Measurements from ENCODE around the gene DENND11.

- TF ChIP-seq POLR2AphosphoS2 (conservative IDR thresholded peaks at IDR 0.05; ENCODE audit: low read length) (no peak), EP300 (IDR thresholded peaks at IDR 0.05) (no peak), ZC3H11A (IDR thresholded peaks at IDR 0.05) (no peak), POLR2A (IDR thresholded peaks at IDR 0.05; ENCODE audit: low read length) (no peak), USF2 (IDR thresholded peaks at IDR 0.05) (no peak), ESRRA (IDR thresholded peaks at IDR 0.05; ENCODE audit: borderline replicate concordance, low read length) (no peak), BHLHE40 (IDR thresholded peaks at IDR 0.05; ENCODE audit: low read depth, low read length) (no peak), TP53 (CRISPR knock-in tag; IDR thresholded peaks at IDR 0.05) (no peak), MAX (IDR thresholded peaks at IDR 0.05) (0 out of 2 replicates have a peak, but pooled peaks have one; percentile 18), CEBPB (IDR thresholded peaks at IDR 0.05) (no peak), RAD21 (conservative IDR thresholded peaks at IDR 0.05 in 1 of 2, IDR thresholded peaks at IDR 0.05 in 1 of 2) (no peak), KDM1A (IDR thresholded peaks at IDR 0.05; ENCODE audit: low read depth) (no peak)
- TF ChIP-seq, protein P1, sequence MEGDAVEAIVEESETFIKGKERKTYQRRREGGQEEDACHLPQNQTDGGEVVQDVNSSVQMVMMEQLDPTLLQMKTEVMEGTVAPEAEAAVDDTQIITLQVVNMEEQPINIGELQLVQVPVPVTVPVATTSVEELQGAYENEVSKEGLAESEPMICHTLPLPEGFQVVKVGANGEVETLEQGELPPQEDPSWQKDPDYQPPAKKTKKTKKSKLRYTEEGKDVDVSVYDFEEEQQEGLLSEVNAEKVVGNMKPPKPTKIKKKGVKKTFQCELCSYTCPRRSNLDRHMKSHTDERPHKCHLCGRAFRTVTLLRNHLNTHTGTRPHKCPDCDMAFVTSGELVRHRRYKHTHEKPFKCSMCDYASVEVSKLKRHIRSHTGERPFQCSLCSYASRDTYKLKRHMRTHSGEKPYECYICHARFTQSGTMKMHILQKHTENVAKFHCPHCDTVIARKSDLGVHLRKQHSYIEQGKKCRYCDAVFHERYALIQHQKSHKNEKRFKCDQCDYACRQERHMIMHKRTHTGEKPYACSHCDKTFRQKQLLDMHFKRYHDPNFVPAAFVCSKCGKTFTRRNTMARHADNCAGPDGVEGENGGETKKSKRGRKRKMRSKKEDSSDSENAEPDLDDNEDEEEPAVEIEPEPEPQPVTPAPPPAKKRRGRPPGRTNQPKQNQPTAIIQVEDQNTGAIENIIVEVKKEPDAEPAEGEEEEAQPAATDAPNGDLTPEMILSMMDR (IDR thresholded peaks at IDR 0.05), result no peak
Measured at GRCh38 chr7:141704112-141704511, 2.1 kb upstream of the DENND11 start.

All from A549 (cell line).